Stimulated activated CD8-positive, alpha-beta memory T cell treated with anti-CD3 and anti-CD28 coated beads, Interleukin-4, amount 100 ng/mL, for 24 hours (primary cell): ENCODE data around the gene STX7.

Experiments used
- DNase-seq: peaks from one replicate; pipeline ENCODE4 v3.0.0-alpha.2; 2020; ENCODE audit warnings: low read depth

STX7 gene

GRCh38 chr6:132506869-132507808 is 5.8 kb downstream of the STX7 start:
- no peak for DNase-seq

- DNase-seq = no peak
Observed at GRCh38 chr6:132506461-132506860, 6.5 kb downstream of the STX7 start.

GRCh38 chr6:132505158-132505557 is 7.8 kb downstream of the STX7 start:
- no peak for DNase-seq

- no peak for DNase-seq
Observed at GRCh38 chr6:132504757-132505156, 8.2 kb downstream of the STX7 start.

- no peak for DNase-seq
Observed at GRCh38 chr6:132499757-132500156, 13.2 kb downstream of the STX7 start.

- no peak for DNase-seq
Observed at GRCh38 chr6:132498638-132499037, 14.3 kb downstream of the STX7 start.

GRCh38 chr6:132496519-132497180 is 16.3 kb downstream of the STX7 start:
- no peak for DNase-seq

GRCh38 chr6:132495604-132496079 is 17.3 kb downstream of the STX7 start:
- no peak for DNase-seq

- no peak for DNase-seq
Observed at GRCh38 chr6:132494954-132495353, 18.0 kb downstream of the STX7 start.

GRCh38 chr6:132491881-132492280 is 21.0 kb downstream of the STX7 start:
- DNase-seq = no peak

- no peak for DNase-seq
Observed at GRCh38 chr6:132491303-132491702, 21.6 kb downstream of the STX7 start.

GRCh38 chr6:132490478-132491204 is 22.3 kb downstream of the STX7 start:
- DNase-seq = no peak

GRCh38 chr6:132490024-132490423 is 22.9 kb downstream of the STX7 start:
- DNase-seq = no peak

GRCh38 chr6:132489376-132489775 is 23.5 kb downstream of the STX7 start:
- DNase-seq = no peak

- DNase-seq = no peak
Observed at GRCh38 chr6:132487762-132488161, 25.2 kb downstream of the STX7 start.

- no peak for DNase-seq
Observed at GRCh38 chr6:132484680-132485018, 28.3 kb downstream of the STX7 start.

GRCh38 chr6:132483779-132484679 is 28.9 kb downstream of the STX7 start:
- DNase-seq = no peak

GRCh38 chr6:132482581-132482980 is 30.3 kb downstream of the STX7 start:
- DNase-seq = no peak

- DNase-seq = no peak
Observed at GRCh38 chr6:132481189-132481588, 31.7 kb downstream of the STX7 start.

- DNase-seq = no peak
Observed at GRCh38 chr6:132479131-132479530, 33.8 kb downstream of the STX7 start.

- DNase-seq = no peak
Observed at GRCh38 chr6:132478674-132479073, 34.2 kb downstream of the STX7 start.

GRCh38 chr6:132478266-132478665 is 34.6 kb downstream of the STX7 start:
- DNase-seq = no peak
